Heart left ventricle (tissue), 16 donors: ENCODE measurements around the gene WDR36. TPM values are rescaled to one million over a fixed set of nuclear protein-coding genes. Genes with fewer than 3 reads are reported as not detected.

Experiments
- ATAC-seq, 4 donors: fragments of 200-7000 bp; cut with Tn5 transposase; one replicate each; pipeline ENCODE4 v1.9.1; 2020 to 2022; ENCODE audit warnings: moderate library complexity in 4 of 4, mild to moderate bottlenecking in 3 of 4, moderate number of reproducible peaks in 1 of 4
- DNase-seq, 5 donors: peaks; one replicate each; pipeline ENCODE4 v3.0.0-alpha.2; 2020
- H3K27ac ChIP-seq, 12 donors: fragments of 200-600 bp; sonication (generic) in 4 of 12; one replicate each; pipeline versions ENCODE4 v1.5.0 to v1.8.0; 2016 to 2022; ENCODE audit warnings: mild to moderate bottlenecking in 2 of 12
- H3K27me3 ChIP-seq, 9 donors: fragments of 200-600 bp; sonication (generic) in 2 of 9; one replicate each; pipeline versions ENCODE4 v1.5.1 to v1.8.0; 2016 to 2022; ENCODE audit warnings: mild to moderate bottlenecking in 3 of 9
- H3K36me3 ChIP-seq, 9 donors: fragments of 200-600 bp; sonication (generic) in 2 of 9; one replicate each; pipeline versions ENCODE4 v1.5.0 to v1.8.0; 2018 to 2022; ENCODE audit warnings: mild to moderate bottlenecking in 2 of 9
- H3K4me1 ChIP-seq, 12 donors: fragments of 200-600 bp; sonication (generic) in 4 of 12; one replicate each; pipeline versions ENCODE4 v1.5.0 to v1.8.0; 2016 to 2022; ENCODE audit warnings: mild to moderate bottlenecking in 3 of 12
- H3K4me3 ChIP-seq, 12 donors: fragments of 200-600 bp; sonication (generic) in 4 of 12; one replicate each; pipeline versions ENCODE4 v1.5.0 to v1.8.0; 2017 to 2022; ENCODE audit warnings: mild to moderate bottlenecking in 9 of 12, moderate library complexity in 4 of 12
- H3K9me3 ChIP-seq, 12 donors: fragments of 200-600 bp; sonication (generic) in 4 of 12; one replicate each; pipeline versions ENCODE4 v1.5.0 to v1.8.0; 2016 to 2022; ENCODE audit warnings: mild to moderate bottlenecking in 1 of 12
- CTCF ChIP-seq, 12 donors: fragments of 200-600 bp; sonication (generic) in 4 of 12; IDR thresholded peaks; one replicate each; pipeline versions ENCODE4 v1.5.0 to v1.8.0; 2018 to 2022; ENCODE audit warnings: antibody characterized with exemption in 12 of 12, mild to moderate bottlenecking in 5 of 12
- POLR2A ChIP-seq, 2 donors: fragments of 450-650 bp; IDR thresholded peaks; one replicate each; pipeline ENCODE4 v1.6.1; 2017; ENCODE audit warnings: antibody characterized with exemption in 2 of 2, mild to moderate bottlenecking in 2 of 2, moderate library complexity in 2 of 2
- WGBS, 4 donors: extraction: QIAGEN DNeasy Blood & Tissue Kit in 2 of 4; methylation state at CpG; one replicate each; pipeline versions ENCODE4 v1.1.5 to v1.1.7; 2013 to 2018; 5-methylcytosine and 5-hydroxymethylcytosine counted together
- intact Hi-C, 10 donors: fragments of 100-400 bp; cut with DNase I; formaldehyde crosslinking; loops; one replicate each; pipeline versions ENCODE4 v1.11.1 to v1.14.2; 2022
- polyA plus RNA-seq, 2 donors: library from polyadenylated mRNA; stranded (reverse); fragments of 200-250 nt; gene quantifications; one replicate each; pipeline ENCODE4 v1.2.3, GENCODE V29; 2013
- total RNA-seq, 9 donors: library from RNA; depleted of rRNA in 2 of 9; stranded (reverse); fragments of >200 nt in 2 of 9; fragmentation: NEBNext Ultra II Directional in 3 of 9; extraction: Animal tissue kit (Norgen Biotek cat#: 25700) in 3 of 9; gene quantifications; one replicate each; pipeline versions ENCODE4 v1.1.0 to v1.2.4, GENCODE V29; 2016 to 2023
- donor health status: ischemic (EF 13 %, LVEDD 7.1; RV severe dilation, severe dysfunction).
- donor health status: healthy with polysubstance abuse.
- donor health status: DM: no; HTN: yes; CAD: no.
- donor health status: DM: no; HTN: no; CAD: no.
- donor health status: ischemic (EF 25% LVEDD 6.9; RV normal size, moderate dysfunction).
- donor health status: ischemic (EF 25% LVEDD 5.7; RV mildly dilated, moderate dysfunction).
- donor health status: healthy.
- donor health status: DM: yes; HTN: yes; CAD: no.
- donor health status: ischemic (EF 35%, LVEDD 5.7; RV mildly dilated, moderate dysfunction).
- donor health status: nonischemic (EF 11% LVEDD 7.7; RV severe dilation, severe dysfunction).
- donor health status: DM: yes; HTN: yes; CAD: no.
- donor health status: PGD.
- donor health status: ischemic (EF 29% LVEDD 5.4; RV normal size, mild dysfunction).
- donor health status: nonischemic (EF 23%, LVEDD 6.1; RV moderate dilation, normal function).

Gene WDR36
- total and polyA plus RNA-seq, 11 donors: 4.3 to 18.0 (median 11.7) TPM

- Histone ChIP-seq H3K4me1 (peaks cover 0 to 28% (median 8%) of the 10 kb centered on the region in 12 donors), H3K36me3 (peaks cover 0 to 8% (median 0%) of the 10 kb centered on the region in 9 donors), H3K27ac (peak overlapping the region in 9 of 12 donors; percentile 17 to 64 (median 50)), H3K9me3 (no peaks in the 10 kb centered on the region), H3K4me3 (peak overlapping the region; percentile 32 to 67 (median 54)), H3K27me3 (peaks cover 0 to 56% (median 22%) of the 10 kb centered on the region in 9 donors)
- intact Hi-C loops: loop anchor here in 4 of 10 donors (5.0 to 10.0 kb wide), 3 partner anchors 156 to 318 kb away; no protein-coding TSS in a partner anchor
- TF ChIP-seq POLR2A (IDR thresholded peaks at IDR 0.05) (no peak), CTCF (IDR thresholded peaks at IDR 0.05) (peak in 6 of 12 donors; percentile 8 to 35 (median 12))
- peak; percentile 57 to 81 (median 76) for DNase-seq
- peak; percentile 84 to 94 (median 94) for ATAC-seq
- 1 to 2% (median 1%) methylated on average over 43 to 44 of the region's 44 CpGs for WGBS, 4 donors
These were observed 19.0 kb upstream of the WDR36 start for GRCh38 chr5:111072949-111073682.

GRCh38 chr5:111074244-111074643, 17.9 kb upstream of the WDR36 start:
- peaks cover 0 to 45% (median 18%) of the 10 kb centered on the region in 9 donors for H3K27me3 ChIP-seq
- peaks cover 0 to 28% (median 8%) of the 10 kb centered on the region in 12 donors for H3K4me1 ChIP-seq
- peaks cover 0 to 8% (median 0%) of the 10 kb centered on the region in 9 donors for H3K36me3 ChIP-seq
- no peaks in the 10 kb centered on the region for H3K9me3 ChIP-seq
- DNase-seq (no peak), ATAC-seq (no peak)
- WGBS, 4 donors: 56 to 73% (median 64%) methylated on average over 2 of the region's 2 CpGs
- intact Hi-C loops: loop anchor here in 4 of 10 donors (5.0 to 10.0 kb wide), 3 partner anchors 157 to 319 kb away; no protein-coding TSS in a partner anchor
- TF ChIP-seq CTCF (IDR thresholded peaks at IDR 0.05) (no peak), POLR2A (IDR thresholded peaks at IDR 0.05) (no peak)
- peak overlapping the region in 8 of 12 donors; percentile 47 to 67 (median 56) for H3K4me3 ChIP-seq
- H3K27ac ChIP-seq: no peak overlapping the region

- no peak for DNase-seq
- TF ChIP-seq CTCF (IDR thresholded peaks at IDR 0.05) (no peak), POLR2A (IDR thresholded peaks at IDR 0.05) (no peak)
- Histone ChIP-seq H3K27me3 (peaks cover 0 to 32% (median 9%) of the 10 kb centered on the region in 9 donors), H3K4me3 (no peak overlapping the region), H3K9me3 (no peaks in the 10 kb centered on the region), H3K36me3 (peaks cover 0 to 8% (median 0%) of the 10 kb centered on the region in 9 donors), H3K4me1 (peaks cover 0 to 22% (median 5%) of the 10 kb centered on the region in 12 donors), H3K27ac (no peak overlapping the region)
- intact Hi-C loops: loop anchor here in 1 of 10 donors (10.0 kb wide), 1 partner anchor 321 kb away; no protein-coding TSS in a partner anchor
- ATAC-seq: peak in 2 of 4 donors; percentile 33 to 57
These were observed 16.6 kb upstream of the WDR36 start for GRCh38 chr5:111075520-111075919.

- ATAC-seq (no peak), DNase-seq (no peak)
- peaks cover 0 to 8% (median 0%) of the 10 kb centered on the region in 9 donors for H3K36me3 ChIP-seq
- 66 to 75% (median 74%) methylated on average over 1 of the region's 1 CpG for WGBS, 4 donors
- H3K27ac ChIP-seq: no peak overlapping the region
- H3K9me3 ChIP-seq: no peaks in the 10 kb centered on the region
- TF ChIP-seq POLR2A (IDR thresholded peaks at IDR 0.05) (no peak), CTCF (IDR thresholded peaks at IDR 0.05) (no peak)
- no peak overlapping the region for H3K4me3 ChIP-seq
- H3K27me3 ChIP-seq: peaks cover 0 to 26% (median 7%) of the 10 kb centered on the region in 9 donors
- intact Hi-C loops: loop anchor here in 1 of 10 donors (10.0 kb wide), 1 partner anchor 321 kb away; no protein-coding TSS in a partner anchor
- peaks cover 0 to 17% (median under 1%) of the 10 kb centered on the region in 12 donors for H3K4me1 ChIP-seq
These were observed 16.1 kb upstream of the WDR36 start for GRCh38 chr5:111076091-111076490.
